Kidney glomerular epithelial cell (primary cell): Measurements from ENCODE around the gene TMEM220.
A peak's percentile ranks its signal among the peaks of the same experiment; 100 is the strongest.

ENCODE experiments used
- DNase-seq: peaks from one replicate; lab custom pipeline; 2025; lab: John Stamatoyannopoulos, UW

TMEM220 gene

GRCh38 chr17:10729334-10730193 is at the start of gene TMEM220:
Gene TMEM220 (minus strand): TSS chr17:10730023. CDS start chr17:10729851, 172 bp downstream.
- DNase-seq, result peak; percentile 32

GRCh38 chr17:10779609-10780008 is 49.8 kb upstream of the TMEM220 start:
- DNase-seq, result no peak

- no peak for DNase-seq
Measured at GRCh38 chr17:10777890-10778289, 48.1 kb upstream of the TMEM220 start.

- no peak for DNase-seq
Measured at GRCh38 chr17:10777131-10777807, 47.4 kb upstream of the TMEM220 start.

- DNase-seq, result no peak
Measured at GRCh38 chr17:10776381-10776780, 46.6 kb upstream of the TMEM220 start.

GRCh38 chr17:10775740-10776356 is 46.0 kb upstream of the TMEM220 start:
- no peak for DNase-seq

GRCh38 chr17:10775058-10775457 is 45.2 kb upstream of the TMEM220 start:
- no peak for DNase-seq

- no peak for DNase-seq
Measured at GRCh38 chr17:10773391-10773790, 43.6 kb upstream of the TMEM220 start.

GRCh38 chr17:10772425-10773380 is 42.9 kb upstream of the TMEM220 start:
- DNase-seq, result no peak

- no peak for DNase-seq
Measured at GRCh38 chr17:10771148-10771547, 41.3 kb upstream of the TMEM220 start.

- no peak for DNase-seq
Measured at GRCh38 chr17:10769840-10770239, 40.0 kb upstream of the TMEM220 start.

GRCh38 chr17:10768750-10769251 is 39.0 kb upstream of the TMEM220 start:
- DNase-seq, result no peak

- no peak for DNase-seq
Measured at GRCh38 chr17:10767232-10767631, 37.4 kb upstream of the TMEM220 start.

- DNase-seq, result no peak
Measured at GRCh38 chr17:10762037-10762436, 32.2 kb upstream of the TMEM220 start.

GRCh38 chr17:10761281-10761680 is 31.5 kb upstream of the TMEM220 start:
- DNase-seq, result no peak

- DNase-seq, result no peak
Measured at GRCh38 chr17:10758062-10758461, 28.2 kb upstream of the TMEM220 start.

GRCh38 chr17:10757647-10758046 is 27.8 kb upstream of the TMEM220 start:
- no peak for DNase-seq

GRCh38 chr17:10757067-10757466 is 27.2 kb upstream of the TMEM220 start:
- no peak for DNase-seq

- DNase-seq, result no peak
Measured at GRCh38 chr17:10756619-10757018, 26.8 kb upstream of the TMEM220 start.

GRCh38 chr17:10756185-10756584 is 26.4 kb upstream of the TMEM220 start:
- DNase-seq, result no peak

- DNase-seq, result no peak
Measured at GRCh38 chr17:10755592-10756127, 25.8 kb upstream of the TMEM220 start.
